SHP77 treated with DMSO at 0.1 percent for 48 hours (cell line): ENCODE data around the gene SEC61B.

Source experiments
- DNase-seq: peaks from one replicate; lab custom pipeline; 2025; lab: John Stamatoyannopoulos, UW

Gene SEC61B

GRCh38 chr9:99238331-99238730, 16.2 kb downstream of the SEC61B start:
- DNase-seq = no peak

GRCh38 chr9:99239341-99240060, 17.4 kb downstream of the SEC61B start:
- DNase-seq = no peak

DNA sequence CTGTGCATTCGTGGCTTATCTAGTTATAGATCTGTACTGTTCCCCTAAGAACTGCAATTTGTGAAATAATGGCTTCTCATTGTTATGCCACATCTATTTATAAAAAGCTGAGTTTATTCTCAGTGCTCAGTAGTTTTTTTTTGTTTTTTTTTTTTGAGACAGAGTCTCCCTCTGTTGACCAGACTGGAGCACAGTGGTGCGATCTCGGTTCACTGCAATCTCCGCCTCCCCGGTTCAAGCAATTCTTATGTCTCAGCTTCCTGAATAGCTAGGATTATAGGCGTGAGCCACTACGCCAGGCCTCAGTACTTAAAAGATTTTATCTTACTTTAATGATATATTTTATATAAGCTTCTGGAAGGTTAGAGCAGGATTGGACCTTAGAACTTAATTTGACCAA, 19.0 kb downstream of the SEC61B start:
- no peak for DNase-seq

GRCh38 chr9:99244344-99245260, 22.5 kb downstream of the SEC61B start:
- DNase-seq = no peak

GRCh38 chr9:99249619-99250018, 27.5 kb downstream of the SEC61B start:
- no peak for DNase-seq

GRCh38 chr9:99251157-99251556, 29.1 kb downstream of the SEC61B start:
- DNase-seq = no peak

DNA sequence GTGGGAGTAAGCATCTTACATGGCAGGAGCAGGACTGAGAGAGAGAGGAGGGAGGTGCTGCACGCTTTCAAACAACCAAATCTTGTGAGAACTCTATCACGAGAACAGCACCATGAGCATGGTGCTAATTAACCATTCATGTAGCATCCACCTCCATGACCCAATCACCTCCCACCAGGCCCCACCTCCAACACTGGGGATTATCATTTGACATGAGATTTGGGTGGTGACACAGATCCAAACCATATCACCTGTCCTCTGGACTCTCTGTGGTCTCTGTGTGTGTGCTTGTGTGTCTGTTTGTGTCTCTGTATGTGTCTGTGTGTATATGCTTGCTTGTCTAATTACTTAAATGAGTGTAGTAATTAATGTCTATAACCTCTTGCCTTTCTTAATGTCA, 31.1 kb downstream of the SEC61B start:
- DNase-seq = no peak

- DNase-seq = no peak
These were observed 31.8 kb downstream of the SEC61B start for GRCh38 chr9:99253772-99254431.

- no peak for DNase-seq
These were observed 33.6 kb downstream of the SEC61B start for GRCh38 chr9:99255651-99256050.

GRCh38 chr9:99257723-99258389, 35.8 kb downstream of the SEC61B start:
- no peak for DNase-seq

DNA sequence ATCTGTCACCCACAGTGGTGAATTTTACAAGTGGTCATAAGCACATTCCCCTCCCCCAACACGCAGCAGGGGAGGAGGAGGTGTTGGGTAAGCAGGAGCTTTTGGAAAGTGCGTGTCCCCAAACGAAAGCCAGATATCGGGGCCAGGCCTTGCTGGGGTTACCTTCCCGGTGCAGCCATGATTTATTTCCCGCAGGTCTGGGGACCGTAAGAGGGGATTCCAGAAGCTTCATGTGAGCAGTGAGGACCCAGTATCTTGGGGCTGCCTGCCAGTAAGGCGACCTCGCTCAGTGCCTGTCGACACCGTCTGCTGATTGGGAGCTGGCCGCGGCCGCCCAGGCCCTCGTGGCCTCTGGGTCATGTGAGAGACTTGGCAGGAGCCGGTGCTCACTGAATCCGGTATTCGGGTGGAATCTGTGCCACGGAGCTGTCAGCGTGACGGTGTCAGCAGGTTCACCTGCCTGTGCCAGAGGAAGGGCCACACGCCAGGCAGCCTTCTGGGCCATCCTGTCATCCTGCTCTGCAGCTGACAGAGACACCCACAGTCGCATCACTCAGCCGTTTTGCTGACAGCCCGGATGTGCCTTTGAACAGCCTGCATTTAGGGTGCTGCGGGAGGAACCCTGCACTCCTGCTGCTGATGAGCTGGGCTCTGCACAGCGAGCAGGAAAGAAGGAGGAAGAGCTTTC, 37.3 kb downstream of the SEC61B start:
- peak; percentile 7 for DNase-seq

DNA sequence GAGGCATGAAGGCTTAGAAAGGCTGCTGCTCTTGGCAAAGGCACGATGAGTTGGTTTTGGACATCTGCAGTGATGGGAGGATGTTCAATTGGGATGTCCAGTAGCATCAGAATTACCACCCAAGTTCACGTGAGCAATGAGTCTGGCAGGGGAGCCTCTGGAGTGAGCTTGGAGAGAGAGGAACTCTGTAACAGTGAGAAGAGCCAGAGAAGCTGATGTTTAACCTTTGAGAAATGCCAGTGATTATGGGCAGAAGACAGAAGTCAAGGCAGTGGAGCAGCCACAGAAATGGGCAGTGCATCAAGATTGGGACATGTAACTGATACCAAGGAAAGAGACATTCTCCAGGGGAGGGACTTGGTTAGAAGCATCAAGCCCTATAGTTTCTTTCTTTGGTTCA, 39.8 kb downstream of the SEC61B start:
- no peak for DNase-seq

- no peak for DNase-seq
These were observed 40.9 kb downstream of the SEC61B start for GRCh38 chr9:99262949-99263418.

GRCh38 chr9:99264070-99264680, 42.1 kb downstream of the SEC61B start:
- no peak for DNase-seq

GRCh38 chr9:99265691-99266090, 43.6 kb downstream of the SEC61B start:
- no peak for DNase-seq

GRCh38 chr9:99266255-99267023, 44.4 kb downstream of the SEC61B start:
- peak; percentile 49 for DNase-seq

DNA sequence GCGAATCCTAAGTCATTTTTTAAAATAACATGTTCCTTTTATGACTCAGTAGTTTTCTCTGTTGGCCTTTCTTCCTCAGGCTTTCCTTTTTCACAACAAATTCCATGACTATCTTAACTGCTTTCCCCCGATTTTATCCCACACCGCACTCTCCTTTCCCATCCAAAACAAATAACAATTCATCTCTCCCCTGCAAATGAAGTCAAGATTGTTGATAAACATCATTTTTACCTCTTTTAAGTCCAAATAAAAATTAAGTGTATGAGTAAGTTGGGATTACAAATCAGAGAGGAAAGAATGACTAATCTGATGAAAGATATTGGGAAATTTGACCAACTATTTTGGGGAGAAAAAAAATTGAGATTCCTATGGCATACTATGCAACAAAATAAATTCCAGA, 47.3 kb downstream of the SEC61B start:
- DNase-seq = no peak

DNA sequence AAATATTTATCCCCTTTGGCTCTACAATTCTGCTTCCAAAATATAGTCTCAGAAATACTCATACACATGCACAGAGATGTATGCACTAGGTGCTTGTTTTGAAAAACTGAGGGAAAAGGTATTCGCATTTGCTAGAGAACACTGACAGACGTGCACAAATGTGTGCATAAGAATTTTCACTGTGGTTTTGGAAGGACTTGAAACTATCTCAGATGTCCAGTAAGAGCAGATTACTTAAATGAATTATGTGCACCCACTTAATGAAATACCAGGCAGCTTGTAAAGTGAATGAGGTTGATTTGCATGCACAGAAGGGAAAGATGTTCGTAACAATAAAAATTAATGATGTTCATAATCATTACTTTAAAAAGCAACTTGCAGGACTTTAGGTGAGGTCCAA, 48.4 kb downstream of the SEC61B start:
- DNase-seq = no peak

GRCh38 chr9:99272836-99273235, 50.8 kb downstream of the SEC61B start:
- no peak for DNase-seq

DNA sequence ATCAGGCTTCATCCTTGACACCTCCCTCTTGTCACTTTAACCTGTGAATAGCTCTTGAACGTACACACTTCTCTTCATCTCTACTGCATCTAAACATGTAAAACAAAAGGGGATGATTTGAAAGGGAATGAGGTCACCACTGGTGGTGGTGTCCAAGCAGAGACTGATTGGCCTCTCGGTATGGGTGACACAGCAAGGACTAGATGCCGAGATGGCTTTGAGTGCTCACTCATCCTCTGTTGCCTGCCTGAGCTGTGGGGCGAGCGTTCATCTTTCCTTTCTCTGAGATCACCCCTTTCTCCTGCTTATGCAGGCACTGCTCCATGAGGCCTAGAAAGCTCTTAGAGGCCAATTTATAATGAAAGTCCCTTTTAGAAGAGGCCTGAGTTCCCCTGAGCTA, 51.9 kb downstream of the SEC61B start:
- DNase-seq = no peak
